ENCODE measurements around the gene ACTN4.

DNA sequence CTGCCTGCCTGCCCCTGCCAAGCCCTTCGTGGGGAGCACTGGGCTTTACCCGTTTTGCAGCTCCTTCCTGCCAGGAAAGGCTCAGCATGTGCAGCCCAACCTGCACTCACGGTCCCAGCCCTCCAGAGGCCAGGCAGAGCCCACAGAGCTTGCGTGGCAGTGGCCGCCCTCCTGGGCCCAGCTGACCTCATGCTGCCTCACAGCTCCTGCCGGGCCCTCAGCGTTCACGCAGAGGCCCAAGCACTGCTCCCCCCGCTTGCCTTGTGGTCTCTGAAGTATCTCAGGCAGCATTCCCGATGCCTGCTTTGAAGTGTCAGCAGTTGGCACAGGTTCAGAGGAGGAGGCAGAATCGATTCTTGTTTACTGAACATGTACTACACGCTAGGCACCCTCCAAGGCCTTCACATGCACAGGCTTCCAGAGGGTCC, 64.3 kb downstream of the ACTN4 start:
- TF ChIP-seq, protein P1, sequence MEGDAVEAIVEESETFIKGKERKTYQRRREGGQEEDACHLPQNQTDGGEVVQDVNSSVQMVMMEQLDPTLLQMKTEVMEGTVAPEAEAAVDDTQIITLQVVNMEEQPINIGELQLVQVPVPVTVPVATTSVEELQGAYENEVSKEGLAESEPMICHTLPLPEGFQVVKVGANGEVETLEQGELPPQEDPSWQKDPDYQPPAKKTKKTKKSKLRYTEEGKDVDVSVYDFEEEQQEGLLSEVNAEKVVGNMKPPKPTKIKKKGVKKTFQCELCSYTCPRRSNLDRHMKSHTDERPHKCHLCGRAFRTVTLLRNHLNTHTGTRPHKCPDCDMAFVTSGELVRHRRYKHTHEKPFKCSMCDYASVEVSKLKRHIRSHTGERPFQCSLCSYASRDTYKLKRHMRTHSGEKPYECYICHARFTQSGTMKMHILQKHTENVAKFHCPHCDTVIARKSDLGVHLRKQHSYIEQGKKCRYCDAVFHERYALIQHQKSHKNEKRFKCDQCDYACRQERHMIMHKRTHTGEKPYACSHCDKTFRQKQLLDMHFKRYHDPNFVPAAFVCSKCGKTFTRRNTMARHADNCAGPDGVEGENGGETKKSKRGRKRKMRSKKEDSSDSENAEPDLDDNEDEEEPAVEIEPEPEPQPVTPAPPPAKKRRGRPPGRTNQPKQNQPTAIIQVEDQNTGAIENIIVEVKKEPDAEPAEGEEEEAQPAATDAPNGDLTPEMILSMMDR (IDR thresholded peaks at IDR 0.05) = no peak
- no peak for TF ChIP-seq POLR2AphosphoS5 (IDR thresholded peaks at IDR 0.05)
- no peak for TF ChIP-seq POLR2A (IDR thresholded peaks at IDR 0.05)
- TF ChIP-seq EP300 (IDR thresholded peaks at IDR 0.05) = no peak
